OCI-LY1 (cell line): ENCODE results near the gene FIBP.
A peak's percentile ranks its signal among the peaks of the same experiment; 100 is the strongest.

Source experiments
- H2AFZ ChIP-seq: fragments of 200-600 bp; sonication (generic), shearing (Covaris generic); 2 replicates; pipeline ENCODE4 v1.6.0; 2014; ENCODE audit warnings: antibody characterized with exemption, mild to moderate bottlenecking, low read length
- H3F3A ChIP-seq: fragments of 200-600 bp; sonication (generic), shearing (Covaris generic); 2 replicates; pipeline ENCODE4 v1.6.0; 2014; ENCODE audit warnings: mild to moderate bottlenecking, antibody characterized with exemption, low read length, moderate library complexity; ENCODE audit not compliant: insufficient read depth
- H3K27ac ChIP-seq: fragments of 200-600 bp; sonication (generic); 2 replicates; pipeline ENCODE4 v1.5.1; 2014; ENCODE audit warnings: low read length, mixed run types, mild to moderate bottlenecking, low read depth; ENCODE audit not compliant: poor library complexity, severe bottlenecking
- H3K27me3 ChIP-seq: fragments of 200-600 bp; sonication (generic); 2 replicates; pipeline ENCODE4 v1.6.0; 2014; ENCODE audit warnings: antibody characterized with exemption, mild to moderate bottlenecking, low read length, moderate library complexity; ENCODE audit not compliant: insufficient read depth
- H3K36me3 ChIP-seq: fragments of 200-600 bp; sonication (generic); 2 replicates; pipeline ENCODE4 v1.6.1; 2014; ENCODE audit warnings: mild to moderate bottlenecking, antibody characterized with exemption, low read length, moderate library complexity, mixed read lengths; ENCODE audit not compliant: insufficient read depth
- H3K4me1 ChIP-seq: fragments of 200-600 bp; sonication (generic); 2 replicates; pipeline ENCODE4 v1.5.1; 2014; ENCODE audit warnings: mild to moderate bottlenecking, low read length, moderate library complexity; ENCODE audit not compliant: insufficient read depth, severe bottlenecking
- H3K4me2 ChIP-seq: fragments of 200-600 bp; sonication (generic), shearing (Covaris generic); 2 replicates; pipeline ENCODE4 v1.6.1; 2014; ENCODE audit warnings: low read length
- H3K4me3 ChIP-seq: fragments of 200-600 bp; sonication (generic); 2 replicates; pipeline ENCODE4 v1.5.1; 2014; ENCODE audit warnings: low read length, low read depth, mild to moderate bottlenecking, mixed read lengths; ENCODE audit not compliant: poor library complexity, severe bottlenecking
- H3K79me2 ChIP-seq: fragments of 200-600 bp; shearing (Covaris generic); 2 replicates; pipeline ENCODE4 v1.6.1; 2016; ENCODE audit warnings: mixed run types, low read length, mixed read lengths; ENCODE audit not compliant: insufficient read depth
- H3K9ac ChIP-seq: fragments of 200-600 bp; sonication (generic), shearing (Covaris generic); 2 replicates; pipeline ENCODE4 v1.6.1; 2014; ENCODE audit warnings: mild to moderate bottlenecking, low read length, mixed read lengths
- H3K9me2 ChIP-seq: fragments of 200-600 bp; sonication (generic), shearing (Covaris generic); 2 replicates; pipeline ENCODE4 v1.6.1; 2014; ENCODE audit warnings: low read depth, mild to moderate bottlenecking, low read length, mixed read lengths
- H3K9me3 ChIP-seq: fragments of 200-600 bp; shearing (Covaris generic); 2 replicates; pipeline ENCODE4 v1.6.1; 2014; ENCODE audit warnings: low read length, mixed read lengths
- H4K20me1 ChIP-seq: fragments of 200-600 bp; sonication (generic), shearing (Covaris generic); 2 replicates; pipeline ENCODE4 v1.6.0; 2016; ENCODE audit warnings: mild to moderate bottlenecking, low read length; ENCODE audit not compliant: insufficient read depth
- CTCF ChIP-seq: fragments of 200-600 bp; sonication (generic), shearing (Covaris generic); IDR thresholded peaks from 2 replicates; pipeline ENCODE4 v1.5.1; 2017; ENCODE audit warnings: mild to moderate bottlenecking, antibody characterized with exemption, low read length, moderate library complexity, mixed read lengths
- EZH2 ChIP-seq: fragments of 200-600 bp; sonication (generic), shearing (Covaris generic); IDR thresholded peaks from 2 replicates; pipeline ENCODE4 v1.8.0; 2017; ENCODE audit warnings: borderline replicate concordance, mixed run types, mild to moderate bottlenecking, antibody characterized with exemption, low read length, moderate library complexity, mixed read lengths

The FIBP gene

GRCh38 chr11:65919573-65920371, 31.5 kb upstream of the FIBP start:
- H3K9ac ChIP-seq: peak overlapping the region; percentile 66
- no peak overlapping the region for H3K27ac ChIP-seq

GRCh38 chr11:65919141-65919572, 30.9 kb upstream of the FIBP start, which contains the start of gene DRAP1:
Gene DRAP1, plus strand, starts transcription at chr11:65919426. Its CDS starts 76 bp downstream, at chr11:65919502.
- H3K9me2 ChIP-seq: no peaks in the 10 kb centered on the region
- no peak within 1 kb of the TSS for H2AFZ ChIP-seq
- H3K36me3 ChIP-seq: 0 out of 2 replicates have a peak, but pooled peaks cover 3% of the 10 kb centered on the region
- no peaks in the 10 kb centered on the region for H3K27me3 ChIP-seq
- H3K9ac ChIP-seq: peak within 1 kb of the TSS; percentile 83
- peaks cover 24% of the 10 kb centered on the region for H3K4me1 ChIP-seq
- H4K20me1 ChIP-seq: no peaks in the 10 kb centered on the region
- H3K4me2 ChIP-seq: peak within 1 kb of the TSS; percentile 98
- no peak for TF ChIP-seq CTCF
- TF ChIP-seq EZH2: no peak
- H3F3A ChIP-seq: no peaks in the 10 kb centered on the region
- no peaks in the 10 kb centered on the region for H3K9me3 ChIP-seq
- H3K4me3 ChIP-seq: peak within 1 kb of the TSS; percentile 85
- H3K79me2 ChIP-seq: no peaks in the 10 kb centered on the region
- no peak within 1 kb of the TSS for H3K27ac ChIP-seq

More at GRCh38 chr11:65919573-65920371, 31.5 kb upstream of the FIBP start:
- H4K20me1 ChIP-seq: no peaks in the 10 kb centered on the region
- H3K9me2 ChIP-seq: no peaks in the 10 kb centered on the region
- peak overlapping the region; percentile 86 for H3K4me2 ChIP-seq
- H3K36me3 ChIP-seq: 0 out of 2 replicates have a peak, but pooled peaks cover 3% of the 10 kb centered on the region
- no peaks in the 10 kb centered on the region for H3F3A ChIP-seq
- H2AFZ ChIP-seq: no peak overlapping the region
- no peaks in the 10 kb centered on the region for H3K79me2 ChIP-seq
- no peaks in the 10 kb centered on the region for H3K27me3 ChIP-seq
- peaks cover 24% of the 10 kb centered on the region for H3K4me1 ChIP-seq
- TF ChIP-seq EZH2 (no peak), CTCF (no peak)
- no peaks in the 10 kb centered on the region for H3K9me3 ChIP-seq
- H3K4me3 ChIP-seq: peak overlapping the region; percentile 85

GRCh38 chr11:65918211-65919140, 30.2 kb upstream of the FIBP start, which contains the start of gene C11orf68:
Gene C11orf68, minus strand, starts transcription at chr11:65919062. Its CDS starts 31 bp downstream, at chr11:65919031.
- no peaks in the 10 kb centered on the region for H3K9me2 ChIP-seq
- H3K9ac ChIP-seq: peak within 1 kb of the TSS; percentile 83
- no peaks in the 10 kb centered on the region for H3K79me2 ChIP-seq
- no peak for TF ChIP-seq EZH2
- no peak for TF ChIP-seq CTCF
- H3K27ac ChIP-seq: no peak within 1 kb of the TSS
- no peaks in the 10 kb centered on the region for H3F3A ChIP-seq
- H3K36me3 ChIP-seq: 0 out of 2 replicates have a peak, but pooled peaks cover 3% of the 10 kb centered on the region
- H3K4me2 ChIP-seq: peak within 1 kb of the TSS; percentile 98
- H3K9me3 ChIP-seq: no peaks in the 10 kb centered on the region
- peaks cover 24% of the 10 kb centered on the region for H3K4me1 ChIP-seq
- H2AFZ ChIP-seq: no peak within 1 kb of the TSS
- no peaks in the 10 kb centered on the region for H3K27me3 ChIP-seq
- H3K4me3 ChIP-seq: peak within 1 kb of the TSS; percentile 85
- H4K20me1 ChIP-seq: no peaks in the 10 kb centered on the region
